A549 (cell line): Measurements from ENCODE around the gene SRCAP. TPM values are rescaled to one million over a fixed set of nuclear protein-coding genes. Genes with fewer than 3 reads are reported as not detected.

ENCODE experiments used
- ATAC-seq, 2 experiments: fragments of 200-7000 bp in 1 of 2; fragments of >200 bp in 1 of 2; cut with Nextera tagmentation in 1 of 2; cut with Tn5 transposase in 1 of 2; 3 replicates each; pipeline versions ENCODE4 v1.8.0 to v1.9.1; 2018 to 2020; ENCODE audit warnings: mild to moderate bottlenecking in 1 of 2, moderate library complexity in 1 of 2
- CTCF ChIA-PET: fragments of 300-600 bp; sonication (Branson Sonifier 250); formaldehyde crosslinking; extraction: SDS; loops from one replicate; lab custom pipeline; 2021; ENCODE audit warnings: antibody characterized with exemption, inconsistent platforms; lab: Yijun Ruan, JAX
- POLR2A ChIA-PET: fragments of 350-600 bp; formaldehyde crosslinking; extraction: SDS; loops from one replicate; lab custom pipeline; 2021; ENCODE audit warnings: antibody characterized with exemption, inconsistent platforms; lab: Yijun Ruan, JAX
- DNase-seq, 2 experiments: peaks; one replicate each; pipeline versions ENCODE4 v3.0.0 to v3.0.0-alpha.2; 2011 to 2016; ENCODE audit warnings: low read depth in 1 of 2, low spot score in 1 of 2
- FAIRE-seq: peaks from 2 replicates; lab custom pipeline; 2011; peaks lifted over from hg19 to GRCh38; lab: Jason Lieb, UNC
- H3K27ac ChIP-seq, 2 experiments: fragments of >200 bp; sonication (Bioruptor Twin); formaldehyde crosslinking; 3 replicates each; pipeline ENCODE4 v1.5.1; 2016 to 2017
- H3K4me1 ChIP-seq: fragments of >200 bp; sonication (Bioruptor Twin); formaldehyde crosslinking; 3 replicates; pipeline ENCODE4 v1.6.1; 2016
- H3K4me2 ChIP-seq: fragments of >200 bp; sonication (Bioruptor Twin); formaldehyde crosslinking; 3 replicates; pipeline ENCODE4 v1.6.1; 2016
- H3K4me3 ChIP-seq: fragments of >200 bp; sonication (Bioruptor Twin); formaldehyde crosslinking; 3 replicates; pipeline ENCODE4 v1.5.1; 2016
- H3K9me3 ChIP-seq: fragments of >200 bp; sonication (Bioruptor Twin); formaldehyde crosslinking; 3 replicates; pipeline ENCODE4 v1.6.1; 2016
- CEBPB ChIP-seq, 2 experiments: fragments of >200 bp in 1 of 2; sonication (Bioruptor Twin) in 1 of 2; formaldehyde crosslinking in 1 of 2; IDR thresholded peaks; 2 replicates each; pipeline ENCODE4 v1.6.1; 2012 to 2016
- CHD2 ChIP-seq: fragments of 150-350 bp; IDR thresholded peaks from 2 replicates; pipeline ENCODE4 v1.6.1; 2014; ENCODE audit warnings: low read length; ENCODE audit not compliant: partially characterized antibody
- HEYL ChIP-seq: fragments of 250-450 bp; sonication (Bioruptor Pico); IDR thresholded peaks from 2 replicates; pipeline ENCODE4 v1.8.0; 2021; ENCODE audit warnings: mild to moderate bottlenecking, moderate library complexity
- JUN ChIP-seq, 2 experiments: fragments of >200 bp; sonication (Bioruptor Twin); formaldehyde crosslinking; IDR thresholded peaks; 2 replicates in 1 of 2; 3 replicates in 1 of 2; pipeline ENCODE4 v1.6.1; 2016 to 2017
- JUNB ChIP-seq: fragments of >200 bp; sonication (Bioruptor Twin); formaldehyde crosslinking; IDR thresholded peaks from 2 replicates; pipeline ENCODE4 v1.6.1; 2016
- MYC ChIP-seq: IDR thresholded peaks from 2 replicates; pipeline ENCODE4 v1.6.1; 2012; ENCODE audit warnings: mild to moderate bottlenecking, inconsistent platforms, low read length, improper control_type of control experiment, borderline replicate concordance
- POLR2A ChIP-seq: IDR thresholded peaks from 2 replicates; pipeline ENCODE4 v1.6.1; 2012; ENCODE audit warnings: mild to moderate bottlenecking, low read length
- RAD21 ChIP-seq, 2 experiments: fragments of >200 bp in 1 of 2; sonication (Bioruptor Twin) in 1 of 2; formaldehyde crosslinking in 1 of 2; IDR thresholded peaks in 1 of 2; conservative IDR thresholded peaks in 1 of 2; 2 replicates in 1 of 2; 3 replicates in 1 of 2; pipeline ENCODE4 v1.6.1; 2012 to 2018; ENCODE audit warnings: inconsistent platforms in 1 of 2
- RCOR1 ChIP-seq: fragments of 150-350 bp; IDR thresholded peaks from 2 replicates; pipeline ENCODE4 v1.6.1; 2014; ENCODE audit warnings: antibody characterized with exemption, low read length, low read depth
- RFX5 ChIP-seq: fragments of 450-650 bp; IDR thresholded peaks from 2 replicates; pipeline ENCODE4 v1.7.1; 2014; ENCODE audit warnings: antibody characterized with exemption, mild to moderate bottlenecking, moderate library complexity
- SMC3 ChIP-seq: fragments of >200 bp; sonication (Bioruptor Twin); formaldehyde crosslinking; IDR thresholded peaks from 3 replicates; pipeline ENCODE4 v1.6.1; 2018; ENCODE audit warnings: inconsistent platforms
- ZNF302 ChIP-seq: fragments of 250-450 bp; sonication (Bioruptor Pico); IDR thresholded peaks from 2 replicates; pipeline ENCODE4 v1.9.0; 2021; ENCODE audit warnings: inconsistent platforms, mild to moderate bottlenecking, moderate library complexity
- WGBS: methylation state at CpG from one replicate; pipeline ENCODE4 v1.1.6; 2017; ENCODE audit errors: missing lambda C conversion rate; 5-methylcytosine and 5-hydroxymethylcytosine counted together
- polyA plus RNA-seq, 4 experiments: library from polyadenylated mRNA; depleted of rRNA in 3 of 4; stranded (reverse); fragments of >200 nt; fragmentation: RNase III in 1 of 4; extraction: RNeasy Plus Mini Kit Qiagen cat#74134 plus additional on column Dnase treatment in 1 of 4; gene quantifications; 2 replicates in 3 of 4; 3 replicates in 1 of 4; pipeline ENCODE4 v1.2.3, GENCODE V29; 2011 to 2017
- TF ChIP-seq, protein P1 (sequence below): fragments of >200 bp; sonication (Bioruptor Twin); formaldehyde crosslinking; IDR thresholded peaks from 3 replicates; pipeline ENCODE4 v1.5.1; 2016
- TF ChIP-seq, protein P2 (sequence below): IDR thresholded peaks from 2 replicates; pipeline ENCODE4 v1.6.1; 2012
- TF ChIP-seq, protein P3 (sequence below): fragments of >200 bp; sonication (Bioruptor Twin); formaldehyde crosslinking; IDR thresholded peaks from 2 replicates; pipeline ENCODE4 v1.6.1; 2016
- TF ChIP-seq, protein P4 (sequence below): fragments of 250-450 bp; sonication (Bioruptor Pico); IDR thresholded peaks from 2 replicates; pipeline ENCODE4 v1.5.0; 2021; ENCODE audit warnings: mild to moderate bottlenecking, moderate library complexity, borderline replicate concordance
- TF ChIP-seq, protein P5 (sequence below): fragments of 250-450 bp; sonication (Bioruptor Pico); IDR thresholded peaks from 2 replicates; pipeline ENCODE4 v1.5.0; 2020; ENCODE audit warnings: low read depth, mild to moderate bottlenecking, moderate library complexity

The SRCAP gene
- polyA plus RNA-seq, 2 of the 4 experiments (the other 2 are of a cell fraction), result 6.2 to 19.9 TPM

DNA sequence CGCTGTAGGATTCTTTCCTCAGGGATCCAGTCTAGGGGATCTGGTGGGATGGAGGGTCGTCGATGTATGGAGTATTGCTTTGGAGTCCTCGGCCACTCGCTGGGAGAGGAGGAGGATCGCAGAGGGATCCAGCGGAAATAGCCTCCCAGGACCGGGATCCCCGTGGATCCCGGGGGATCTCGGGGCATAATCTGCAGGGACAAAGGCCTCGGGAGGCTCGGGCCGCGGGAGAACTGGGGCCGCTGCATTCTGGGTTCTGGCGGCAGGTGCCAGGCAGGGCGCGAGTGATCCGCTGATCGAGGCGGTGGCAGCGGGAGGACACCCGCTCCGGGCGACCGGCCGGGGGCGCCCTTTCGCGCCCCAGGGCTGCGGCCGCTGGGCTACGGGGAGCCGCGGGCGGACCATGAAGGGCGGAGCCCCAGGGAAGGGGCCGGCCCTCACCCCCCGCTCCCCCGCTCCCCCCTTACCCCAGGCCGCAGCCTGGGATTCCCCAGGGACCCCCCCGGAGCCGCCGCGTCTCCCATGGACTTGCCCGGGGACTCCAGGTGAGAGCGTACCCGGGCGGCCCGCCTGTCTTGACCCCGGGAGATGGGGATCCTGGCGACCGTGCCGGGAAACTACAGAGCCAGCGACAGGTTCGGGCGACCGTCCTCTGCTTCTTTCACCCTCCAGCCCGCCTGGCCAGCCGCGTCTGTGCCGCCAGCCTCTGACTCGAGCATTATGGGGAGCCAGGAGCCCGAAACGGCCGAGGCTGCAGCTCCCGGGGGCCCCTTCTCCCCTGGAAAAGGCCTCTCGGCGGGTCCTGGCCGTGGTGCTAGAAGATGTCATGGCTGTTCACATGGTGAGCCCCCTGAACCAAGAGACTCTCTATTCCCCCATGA, 47.6 kb upstream of the SRCAP start:
- ATAC-seq, result peak; percentile 78 to 89
- Histone ChIP-seq H3K9me3 (no peaks in the 10 kb centered on the region), H3K4me2 (peak overlapping the region; percentile 91)
- POLR2A ChIA-PET, result interaction anchor here (0.7 to 1.3 kb wide), 6 partner anchors 8 to 281 kb away, joined by 3 to 14 read pairs (median 4); partner anchors contain the start of genes DCTPP1 and TBC1D10B
- no peak for TF ChIP-seq ZNF302 (CRISPR knock-in tag)
- TF ChIP-seq RAD21 (conservative IDR thresholded peaks at IDR 0.05 in 1 of 2, IDR thresholded peaks at IDR 0.05 in 1 of 2), result peak in 1 of 2 experiments; percentile 39; a peak in 2 of 5 replicates
- peak; percentile 22; the same call in 1 of the 2 replicates for TF ChIP-seq POLR2A
- TF ChIP-seq, protein P1, sequence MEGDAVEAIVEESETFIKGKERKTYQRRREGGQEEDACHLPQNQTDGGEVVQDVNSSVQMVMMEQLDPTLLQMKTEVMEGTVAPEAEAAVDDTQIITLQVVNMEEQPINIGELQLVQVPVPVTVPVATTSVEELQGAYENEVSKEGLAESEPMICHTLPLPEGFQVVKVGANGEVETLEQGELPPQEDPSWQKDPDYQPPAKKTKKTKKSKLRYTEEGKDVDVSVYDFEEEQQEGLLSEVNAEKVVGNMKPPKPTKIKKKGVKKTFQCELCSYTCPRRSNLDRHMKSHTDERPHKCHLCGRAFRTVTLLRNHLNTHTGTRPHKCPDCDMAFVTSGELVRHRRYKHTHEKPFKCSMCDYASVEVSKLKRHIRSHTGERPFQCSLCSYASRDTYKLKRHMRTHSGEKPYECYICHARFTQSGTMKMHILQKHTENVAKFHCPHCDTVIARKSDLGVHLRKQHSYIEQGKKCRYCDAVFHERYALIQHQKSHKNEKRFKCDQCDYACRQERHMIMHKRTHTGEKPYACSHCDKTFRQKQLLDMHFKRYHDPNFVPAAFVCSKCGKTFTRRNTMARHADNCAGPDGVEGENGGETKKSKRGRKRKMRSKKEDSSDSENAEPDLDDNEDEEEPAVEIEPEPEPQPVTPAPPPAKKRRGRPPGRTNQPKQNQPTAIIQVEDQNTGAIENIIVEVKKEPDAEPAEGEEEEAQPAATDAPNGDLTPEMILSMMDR, result peak; percentile 85
- TF ChIP-seq, protein P2, sequence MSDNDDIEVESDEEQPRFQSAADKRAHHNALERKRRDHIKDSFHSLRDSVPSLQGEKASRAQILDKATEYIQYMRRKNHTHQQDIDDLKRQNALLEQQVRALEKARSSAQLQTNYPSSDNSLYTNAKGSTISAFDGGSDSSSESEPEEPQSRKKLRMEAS, result peak; percentile 44
- TF ChIP-seq RCOR1, result no peak
- TF ChIP-seq, protein P3, sequence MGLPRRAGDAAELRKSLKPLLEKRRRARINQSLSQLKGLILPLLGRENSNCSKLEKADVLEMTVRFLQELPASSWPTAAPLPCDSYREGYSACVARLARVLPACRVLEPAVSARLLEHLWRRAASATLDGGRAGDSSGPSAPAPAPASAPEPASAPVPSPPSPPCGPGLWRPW, result no peak
- TF ChIP-seq SMC3, result peak; percentile 52
- no peak for TF ChIP-seq JUNB
- no peak for TF ChIP-seq CEBPB (IDR thresholded peaks at IDR 0.05)
- no peak for TF ChIP-seq RFX5
- TF ChIP-seq MYC, result no peak
- TF ChIP-seq, protein P4, sequence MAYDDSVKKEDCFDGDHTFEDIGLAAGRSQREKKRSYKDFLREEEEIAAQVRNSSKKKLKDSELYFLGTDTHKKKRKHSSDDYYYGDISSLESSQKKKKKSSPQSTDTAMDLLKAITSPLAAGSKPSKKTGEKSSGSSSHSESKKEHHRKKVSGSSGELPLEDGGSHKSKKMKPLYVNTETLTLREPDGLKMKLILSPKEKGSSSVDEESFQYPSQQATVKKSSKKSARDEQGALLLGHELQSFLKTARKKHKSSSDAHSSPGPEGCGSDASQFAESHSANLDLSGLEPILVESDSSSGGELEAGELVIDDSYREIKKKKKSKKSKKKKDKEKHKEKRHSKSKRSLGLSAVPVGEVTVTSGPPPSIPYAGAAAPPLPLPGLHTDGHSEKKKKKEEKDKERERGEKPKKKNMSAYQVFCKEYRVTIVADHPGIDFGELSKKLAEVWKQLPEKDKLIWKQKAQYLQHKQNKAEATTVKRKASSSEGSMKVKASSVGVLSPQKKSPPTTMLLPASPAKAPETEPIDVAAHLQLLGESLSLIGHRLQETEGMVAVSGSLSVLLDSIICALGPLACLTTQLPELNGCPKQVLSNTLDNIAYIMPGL (CRISPR knock-in tag), result 0 out of 2 replicates have a peak, but pooled peaks have one; percentile 49
- TF ChIP-seq JUN (IDR thresholded peaks at IDR 0.05), result peak in 1 of 2 experiments; percentile 38; a peak in 2 of 5 replicates
- TF ChIP-seq, protein P5, sequence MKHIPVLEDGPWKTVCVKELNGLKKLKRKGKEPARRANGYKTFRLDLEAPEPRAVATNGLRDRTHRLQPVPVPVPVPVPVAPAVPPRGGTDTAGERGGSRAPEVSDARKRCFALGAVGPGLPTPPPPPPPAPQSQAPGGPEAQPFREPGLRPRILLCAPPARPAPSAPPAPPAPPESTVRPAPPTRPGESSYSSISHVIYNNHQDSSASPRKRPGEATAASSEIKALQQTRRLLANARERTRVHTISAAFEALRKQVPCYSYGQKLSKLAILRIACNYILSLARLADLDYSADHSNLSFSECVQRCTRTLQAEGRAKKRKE (CRISPR knock-in tag), result no peak
- TF ChIP-seq, all 56 proteins: peak for 7
- 0% methylated on average over 24 of the region's 71 CpGs for WGBS
- FAIRE-seq, result no peak
- DNase-seq, result peak; percentile 73 to 81
- peaks cover 12% of the 10 kb centered on the region; the same call in 2 of the 3 replicates for H3K4me1 ChIP-seq
- H3K4me3 ChIP-seq, result peak overlapping the region; percentile 82
- peak overlapping the region; percentile 92 to 96 for H3K27ac ChIP-seq
- CTCF ChIA-PET, result interaction anchor here (0.6 to 4.2 kb wide), 20 partner anchors 8 to 546 kb away, joined by 3 to 26 read pairs (median 4); partner anchors contain the start of genes FBRS and ZNF688

DNA sequence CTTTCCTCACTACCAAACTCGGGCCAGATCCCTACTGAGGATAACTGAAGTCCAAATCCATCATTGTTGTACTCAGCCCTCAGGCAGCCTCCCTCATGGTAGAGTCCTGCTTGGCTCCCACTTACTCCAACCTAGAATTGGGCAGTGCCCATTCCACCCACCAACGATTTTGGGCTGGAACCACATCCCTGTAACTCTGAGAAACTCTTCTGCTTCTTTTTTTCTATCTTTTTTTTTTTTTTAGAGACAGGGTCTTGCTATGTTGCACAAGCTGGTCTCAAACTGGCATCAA, 47.0 kb upstream of the SRCAP start:
- Histone ChIP-seq H3K4me3 (peak overlapping the region; percentile 82), H3K4me1 (peaks cover 15% of the 10 kb centered on the region), H3K27ac (peak overlapping the region; percentile 92 to 96), H3K9me3 (no peaks in the 10 kb centered on the region)
- DNase-seq (no peak), FAIRE-seq (no peak)
- CTCF ChIA-PET, result interaction anchor here (1.3 to 4.2 kb wide), 6 partner anchors 9 to 42 kb away, joined by 3 to 26 read pairs (median 6); no protein-coding TSS in a partner anchor
- 1% methylated on average over 2 of the region's 2 CpGs for WGBS
- TF ChIP-seq RFX5 (no peak), SMC3 (no peak), ZNF302 (CRISPR knock-in tag) (no peak), CHD2 (no peak), HEYL (CRISPR knock-in tag) (no peak), JUN (IDR thresholded peaks at IDR 0.05) (no peak)
- TF ChIP-seq, protein P3, result no peak
- TF ChIP-seq, protein P4 (CRISPR knock-in tag), result no peak
- TF ChIP-seq, all 56 proteins: peak for 0
- H3K4me2 ChIP-seq, result peak overlapping the region; percentile 91
- no peak for ATAC-seq
- POLR2A ChIA-PET, result no interaction called here
